K562 (cell line): ENCODE measurements around the gene FAM53C. TPM values are rescaled to one million over a fixed set of nuclear protein-coding genes. Genes with fewer than 3 reads are reported as not detected.
A peak's percentile ranks its signal among the peaks of the same experiment; 100 is the strongest.

Experiments used
- ATAC-seq: fragments of 200-7000 bp; cut with Tn5 transposase; 3 replicates; pipeline ENCODE4 v1.9.1; 2020; ENCODE audit warnings: moderate library complexity
- BruUV-seq: library from RNA; stranded (reverse); fragments of 400-500 nt; replicated peaks from 2 replicates; lab custom pipeline; 2021; lab: Mats Ljungman, UMichigan
- CTCF ChIA-PET: fragments of 300-600 bp; formaldehyde crosslinking; extraction: SDS; loops from one replicate; lab custom pipeline; 2021; ENCODE audit warnings: low intra/inter-chr PET ratio; lab: Yijun Ruan, JAX
- POLR2A ChIA-PET: fragments of 300-600, 350-650 bp; sonication (Branson Sonifier 250); formaldehyde crosslinking; extraction: SDS; loops from one replicate; lab custom pipeline; 2021; ENCODE audit warnings: antibody characterized with exemption, inconsistent platforms; lab: Yijun Ruan, JAX
- DNase-seq, 4 experiments: peaks; one replicate each; pipeline versions ENCODE4 v3.0.0 to v3.0.0-alpha.2; 2011 to 2018; ENCODE audit warnings: low spot score in 3 of 4, mixed read lengths in 3 of 4; ENCODE audit errors: extremely low read depth in 1 of 4
- FAIRE-seq: peaks from 2 replicates; lab custom pipeline; 2011; peaks lifted over from hg19 to GRCh38; lab: Jason Lieb, UNC
- H2AFZ ChIP-seq: 2 replicates; pipeline ENCODE4 v1.6.0; 2011; ENCODE audit warnings: low read depth, low read length, control low read depth, inconsistent platforms
- H3K27ac ChIP-seq: fragments of 200-600 bp; 3 replicates; pipeline ENCODE4 v1.8.0; 2011; ENCODE audit warnings: low read depth, mild to moderate bottlenecking, control low read depth, inconsistent platforms, low read length, moderate library complexity, mixed read lengths; ENCODE audit errors: extremely low read depth
- H3K27me3 ChIP-seq, 2 experiments: fragments of 300-600 bp in 1 of 2; 2 replicates in 1 of 2; 3 replicates in 1 of 2; pipeline versions ENCODE4 v1.6.0 to v1.8.0; 2011; ENCODE audit warnings: inconsistent platforms in 2 of 2, low read length in 2 of 2, mild to moderate bottlenecking in 1 of 2, mixed read lengths in 1 of 2, moderate library complexity in 1 of 2; ENCODE audit not compliant: control insufficient read depth in 2 of 2, insufficient read depth in 2 of 2
- H3K36me3 ChIP-seq: fragments of 300-600 bp; 3 replicates; pipeline ENCODE4 v1.8.0; 2011; ENCODE audit warnings: mild to moderate bottlenecking, low read length, inconsistent platforms; ENCODE audit not compliant: control insufficient read depth, insufficient read depth
- H3K4me1 ChIP-seq, 2 experiments: fragments of 200-600 bp in 1 of 2; replicated peaks in 1 of 2; 2 replicates in 1 of 2; 3 replicates in 1 of 2; pipeline versions ENCODE4 v1.5.1 to v1.8.0; 2011; ENCODE audit warnings: inconsistent platforms in 2 of 2, low read length in 2 of 2, mild to moderate bottlenecking in 1 of 2, mixed read lengths in 1 of 2, moderate library complexity in 1 of 2; ENCODE audit not compliant: control insufficient read depth in 2 of 2, insufficient read depth in 2 of 2
- H3K4me2 ChIP-seq: 2 replicates; pipeline ENCODE4 v1.6.1; 2011; ENCODE audit warnings: low read length, control low read depth, inconsistent platforms, mixed read lengths; ENCODE audit not compliant: insufficient read depth
- H3K4me3 ChIP-seq: fragments of 200-600 bp; sonication (generic), shearing (Covaris generic); 2 replicates; pipeline ENCODE4 v1.5.1; 2016; ENCODE audit warnings: control low read depth, inconsistent platforms
- H3K79me2 ChIP-seq: fragments of 200-600 bp; 3 replicates; pipeline ENCODE4 v1.8.0; 2011; ENCODE audit warnings: low read length, inconsistent platforms; ENCODE audit not compliant: control insufficient read depth, insufficient read depth
- H3K9ac ChIP-seq, 2 experiments: 2 replicates each; pipeline versions ENCODE4 v1.6.0 to v1.6.1; 2011; ENCODE audit warnings: low read depth in 2 of 2, low read length in 2 of 2, control low read depth in 1 of 2, inconsistent platforms in 1 of 2, mild to moderate bottlenecking in 1 of 2, mixed read lengths in 1 of 2; ENCODE audit not compliant: insufficient read depth in 1 of 2
- H3K9me1 ChIP-seq: one replicate; pipeline ENCODE4 v1.6.0; 2011; ENCODE audit warnings: inconsistent platforms, mild to moderate bottlenecking, low read length, moderate library complexity; ENCODE audit not compliant: control insufficient read depth, insufficient read depth
- H3K9me3 ChIP-seq: replicated peaks from 2 replicates; pipeline ENCODE4 v1.5.1; 2011; ENCODE audit warnings: low read depth, low read length, inconsistent platforms; ENCODE audit not compliant: control insufficient read depth, insufficient read depth
- H4K20me1 ChIP-seq: replicated peaks from 2 replicates; pipeline ENCODE4 v1.6.1; 2011; ENCODE audit warnings: low read length, inconsistent platforms, mixed read lengths; ENCODE audit not compliant: control insufficient read depth, insufficient read depth
- CGGBP1 ChIP-seq: fragments of 250-450 bp; sonication (Bioruptor Pico); IDR thresholded peaks from 2 replicates; pipeline ENCODE4 v1.9.0; 2021; ENCODE audit warnings: mild to moderate bottlenecking
- FOXA3 ChIP-seq, 2 experiments: fragments of 450-650 bp in 1 of 2; sonication (generic) in 1 of 2; formaldehyde crosslinking; IDR thresholded peaks in 1 of 2; conservative IDR thresholded peaks in 1 of 2; 2 replicates each; pipeline versions ENCODE4 v1.4.0 to v1.8.0; 2020 to 2022; ENCODE audit warnings: mild to moderate bottlenecking in 2 of 2, missing genetic modification reagents in 1 of 2
- GATAD2A ChIP-seq: fragments of 450-650 bp; IDR thresholded peaks from 2 replicates; pipeline ENCODE4 v1.6.1; 2017
- LCOR ChIP-seq: sonication (generic); formaldehyde crosslinking; IDR thresholded peaks from 2 replicates; pipeline ENCODE4 v1.8.0; 2022; ENCODE audit warnings: mild to moderate bottlenecking, missing genetic modification reagents
- MYBL2 ChIP-seq, 2 experiments: fragments of 450-650 bp in 1 of 2; sonication (generic) in 1 of 2; formaldehyde crosslinking in 1 of 2; IDR thresholded peaks; 2 replicates each; pipeline versions ENCODE4 v1.6.1 to v1.8.1; 2017 to 2022; ENCODE audit warnings: borderline replicate concordance in 1 of 2, inconsistent platforms in 1 of 2, low read depth in 1 of 2, mild to moderate bottlenecking in 1 of 2, missing genetic modification reagents in 1 of 2, moderate library complexity in 1 of 2
- POLR2AphosphoS5 ChIP-seq: IDR thresholded peaks from 2 replicates; pipeline ENCODE4 v1.6.1; 2011; ENCODE audit warnings: mild to moderate bottlenecking, low read depth, low read length, moderate library complexity; ENCODE audit not compliant: control insufficient read depth, insufficient read depth
- TGIF2 ChIP-seq: sonication (generic); formaldehyde crosslinking; IDR thresholded peaks from 2 replicates; pipeline ENCODE4 v1.8.1; 2022; ENCODE audit warnings: mild to moderate bottlenecking, missing genetic modification reagents, moderate library complexity
- WGBS: fragments of 100-300 bp; shearing (Covaris generic); methylation state at CpG from one replicate; pipeline ENCODE4 v1.1.6; 2016; ENCODE audit warnings: low coverage, mixed read lengths; ENCODE audit not compliant: insufficient coverage; ENCODE audit errors: missing lambda C conversion rate; 5-methylcytosine and 5-hydroxymethylcytosine counted together
- in situ Hi-C: fragments of 300-500 bp; cut with MboI; formaldehyde crosslinking; loops from 4 replicates; pipeline ENCODE4 v1.15.0; 2018; ENCODE audit warnings: inconsistent platforms, mixed read lengths
- intact Hi-C: fragments of 100-400 bp; cut with micrococcal nuclease; formaldehyde crosslinking; loops from 2 replicates; pipeline ENCODE4 v1.14.2; 2022
- polyA plus RNA-seq, 8 experiments: library from polyadenylated mRNA; depleted of rRNA in 4 of 8; stranded (reverse) in 5 of 8; unstranded in 3 of 8; fragments of >200 nt; fragmentation: Nextera tagmentation in 2 of 8; fragmentation: Illumina TruSeq in 1 of 8; extraction: Ambion mirVana in 2 of 8; extraction: Trizol in 1 of 8; gene quantifications; 2 replicates each; pipeline versions ENCODE4 v1.2.1 to v1.2.3, GENCODE V29; 2011 to 2014; ENCODE audit warnings: inconsistent platforms in 1 of 8, missing spikeins in 1 of 8
- total RNA-seq, 7 experiments: library from RNA; depleted of rRNA in 6 of 7; stranded (reverse); fragments of >200 nt in 6 of 7; fragmentation: Illumina TruSeq in 2 of 7; extraction: Trizol in 2 of 7; gene quantifications; 2 replicates each; pipeline versions ENCODE4 v1.2.1 to v1.2.3, GENCODE V29; 2011 to 2021; ENCODE audit warnings: low replicate concordance in 1 of 7
- TF ChIP-seq, protein P1 (sequence below): sonication (generic); formaldehyde crosslinking; IDR thresholded peaks from 2 replicates; pipeline ENCODE4 v1.8.0; 2023; ENCODE audit warnings: mild to moderate bottlenecking, missing genetic modification reagents
- TF ChIP-seq, protein P2 (sequence below): sonication (generic); formaldehyde crosslinking; IDR thresholded peaks from 2 replicates; pipeline ENCODE4 v1.8.0; 2022; ENCODE audit warnings: mild to moderate bottlenecking, missing genetic modification reagents
- TF ChIP-seq, protein P3 (sequence below): sonication (generic); formaldehyde crosslinking; IDR thresholded peaks from 2 replicates; pipeline ENCODE4 v1.4.0; 2020; ENCODE audit warnings: mild to moderate bottlenecking, missing genetic modification reagents

FAM53C gene
- total and polyA plus RNA-seq, 9 of the 15 experiments (the other 6 are each of a cell fraction or from before 2014, with no cell fraction given), result 9.7 to 38.5 (median 25.2) TPM

GRCh38 chr5:138331449-138332368 lies 6.4 kb upstream of the FAM53C start, which contains the start of gene CDC25C:
Gene CDC25C, minus strand, starts transcription at chr5:138331804. Its CDS starts 624 bp downstream, at chr5:138331180.
- H3K27ac ChIP-seq, result peak within 1 kb of the TSS; percentile 89
- peaks cover 17% of the 10 kb centered on the region for H3K79me2 ChIP-seq
- H3K9me3 ChIP-seq, result no peaks in the 10 kb centered on the region
- WGBS, result under 1% methylated on average over 55 of the region's 55 CpGs
- intact Hi-C loops, result no loop called here
- peaks cover 10% of the 10 kb centered on the region; the same call in 1 of the 3 replicates for H3K36me3 ChIP-seq
- POLR2A ChIA-PET, result interaction anchor here (0.6 to 5.4 kb wide), 25 partner anchors 9 to 745 kb away, joined by 3 to 43 read pairs (median 3); partner anchors contain the start of genes EGR1, ETF1, GFRA3 and KDM3B
- in situ Hi-C loops, result no loop called here
- H3K9me1 ChIP-seq, result no peaks in the 10 kb centered on the region
- BruUV-seq, result no TSS peak
- no peaks in the 10 kb centered on the region for H3K27me3 ChIP-seq
- peak within 1 kb of the TSS; percentile 64 for H3K4me3 ChIP-seq
- DNase-seq (peak; percentile 95 to 99 (median 96)), ATAC-seq (peak; percentile 99), FAIRE-seq (peak; percentile 99)
- peaks cover 4 to 15% of the 10 kb centered on the region in 2 experiments; a peak in 4 of 5 replicates for H3K4me1 ChIP-seq
- H3K9ac ChIP-seq, result peak within 1 kb of the TSS; percentile 93 to 94
- H4K20me1 ChIP-seq, result no peaks in the 10 kb centered on the region
- H3K4me2 ChIP-seq, result peak within 1 kb of the TSS; percentile 94
- peak within 1 kb of the TSS; percentile 97 for H2AFZ ChIP-seq
- CTCF ChIA-PET, result no interaction called here
- TF ChIP-seq MYBL2 (IDR thresholded peaks at IDR 0.05; ENCODE audit: low read depth) (peak; percentile 96), MYBL2 (CRISPR knock-in tag; IDR thresholded peaks at IDR 0.05; ENCODE audit: borderline replicate concordance) (no peak), CGGBP1 (0 out of 2 replicates have a peak, but pooled peaks have one; percentile 40), FOXA3 (CRISPR knock-in tag; conservative IDR thresholded peaks at IDR 0.05 in 1 of 2, IDR thresholded peaks at IDR 0.05 in 1 of 2) (no peak; a peak in 1 of 4 replicates), TGIF2 (CRISPR knock-in tag) (no peak), LCOR (CRISPR knock-in tag) (0 out of 2 replicates have a peak, but pooled peaks have one; percentile 33), POLR2AphosphoS5 (peak; percentile 82), GATAD2A (0 out of 2 replicates have a peak, but pooled peaks have one; percentile 14)
- TF ChIP-seq, protein P1, sequence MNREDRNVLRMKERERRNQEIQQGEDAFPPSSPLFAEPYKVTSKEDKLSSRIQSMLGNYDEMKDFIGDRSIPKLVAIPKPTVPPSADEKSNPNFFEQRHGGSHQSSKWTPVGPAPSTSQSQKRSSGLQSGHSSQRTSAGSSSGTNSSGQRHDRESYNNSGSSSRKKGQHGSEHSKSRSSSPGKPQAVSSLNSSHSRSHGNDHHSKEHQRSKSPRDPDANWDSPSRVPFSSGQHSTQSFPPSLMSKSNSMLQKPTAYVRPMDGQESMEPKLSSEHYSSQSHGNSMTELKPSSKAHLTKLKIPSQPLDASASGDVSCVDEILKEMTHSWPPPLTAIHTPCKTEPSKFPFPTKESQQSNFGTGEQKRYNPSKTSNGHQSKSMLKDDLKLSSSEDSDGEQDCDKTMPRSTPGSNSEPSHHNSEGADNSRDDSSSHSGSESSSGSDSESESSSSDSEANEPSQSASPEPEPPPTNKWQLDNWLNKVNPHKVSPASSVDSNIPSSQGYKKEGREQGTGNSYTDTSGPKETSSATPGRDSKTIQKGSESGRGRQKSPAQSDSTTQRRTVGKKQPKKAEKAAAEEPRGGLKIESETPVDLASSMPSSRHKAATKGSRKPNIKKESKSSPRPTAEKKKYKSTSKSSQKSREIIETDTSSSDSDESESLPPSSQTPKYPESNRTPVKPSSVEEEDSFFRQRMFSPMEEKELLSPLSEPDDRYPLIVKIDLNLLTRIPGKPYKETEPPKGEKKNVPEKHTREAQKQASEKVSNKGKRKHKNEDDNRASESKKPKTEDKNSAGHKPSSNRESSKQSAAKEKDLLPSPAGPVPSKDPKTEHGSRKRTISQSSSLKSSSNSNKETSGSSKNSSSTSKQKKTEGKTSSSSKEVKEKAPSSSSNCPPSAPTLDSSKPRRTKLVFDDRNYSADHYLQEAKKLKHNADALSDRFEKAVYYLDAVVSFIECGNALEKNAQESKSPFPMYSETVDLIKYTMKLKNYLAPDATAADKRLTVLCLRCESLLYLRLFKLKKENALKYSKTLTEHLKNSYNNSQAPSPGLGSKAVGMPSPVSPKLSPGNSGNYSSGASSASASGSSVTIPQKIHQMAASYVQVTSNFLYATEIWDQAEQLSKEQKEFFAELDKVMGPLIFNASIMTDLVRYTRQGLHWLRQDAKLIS (CRISPR knock-in tag), result peak; percentile 61; the same call in 1 of the 2 replicates
- TF ChIP-seq, protein P2, sequence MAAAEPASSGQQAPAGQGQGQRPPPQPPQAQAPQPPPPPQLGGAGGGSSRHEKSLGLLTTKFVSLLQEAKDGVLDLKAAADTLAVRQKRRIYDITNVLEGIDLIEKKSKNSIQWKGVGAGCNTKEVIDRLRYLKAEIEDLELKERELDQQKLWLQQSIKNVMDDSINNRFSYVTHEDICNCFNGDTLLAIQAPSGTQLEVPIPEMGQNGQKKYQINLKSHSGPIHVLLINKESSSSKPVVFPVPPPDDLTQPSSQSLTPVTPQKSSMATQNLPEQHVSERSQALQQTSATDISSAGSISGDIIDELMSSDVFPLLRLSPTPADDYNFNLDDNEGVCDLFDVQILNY, result peak; percentile 45; the same call in 1 of the 2 replicates
- TF ChIP-seq, protein P3, sequence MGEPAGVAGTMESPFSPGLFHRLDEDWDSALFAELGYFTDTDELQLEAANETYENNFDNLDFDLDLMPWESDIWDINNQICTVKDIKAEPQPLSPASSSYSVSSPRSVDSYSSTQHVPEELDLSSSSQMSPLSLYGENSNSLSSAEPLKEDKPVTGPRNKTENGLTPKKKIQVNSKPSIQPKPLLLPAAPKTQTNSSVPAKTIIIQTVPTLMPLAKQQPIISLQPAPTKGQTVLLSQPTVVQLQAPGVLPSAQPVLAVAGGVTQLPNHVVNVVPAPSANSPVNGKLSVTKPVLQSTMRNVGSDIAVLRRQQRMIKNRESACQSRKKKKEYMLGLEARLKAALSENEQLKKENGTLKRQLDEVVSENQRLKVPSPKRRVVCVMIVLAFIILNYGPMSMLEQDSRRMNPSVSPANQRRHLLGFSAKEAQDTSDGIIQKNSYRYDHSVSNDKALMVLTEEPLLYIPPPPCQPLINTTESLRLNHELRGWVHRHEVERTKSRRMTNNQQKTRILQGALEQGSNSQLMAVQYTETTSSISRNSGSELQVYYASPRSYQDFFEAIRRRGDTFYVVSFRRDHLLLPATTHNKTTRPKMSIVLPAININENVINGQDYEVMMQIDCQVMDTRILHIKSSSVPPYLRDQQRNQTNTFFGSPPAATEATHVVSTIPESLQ (CRISPR knock-in tag), result no peak; the same call in 1 of the 2 replicates
